ENCODE measurements around the gene RBP4. TPM values are rescaled to one million over a fixed set of nuclear protein-coding genes. Genes with fewer than 3 reads are reported as not detected.

RBP4 gene
- total and polyA plus RNA-seq, 9 of the 15 experiments (the other 6 are each of a cell fraction or from before 2014, with no cell fraction given): 0.91 TPM; not detected in 8

GRCh38 chr10:93604146-93604545 is 3.1 kb upstream of the RBP4 start:
- BruUV-seq (replicated peaks): no TSS peak

More at GRCh38 chr10:93604146-93604545, 3.1 kb upstream of the RBP4 start:
- H3K27ac ChIP-seq (ENCODE audit: extremely low read depth, low read depth, low read length): no peak overlapping the region
- TF ChIP-seq ZBTB49 (CRISPR knock-in tag; IDR thresholded peaks at IDR 0.05; ENCODE audit: borderline replicate concordance): no peak
- TF ChIP-seq NFIC (IDR thresholded peaks at IDR 0.05): peak; percentile 16; the same call in 1 of the 2 replicates
- H3K9me3 ChIP-seq (replicated peaks; ENCODE audit: control insufficient read depth, insufficient read depth, low read depth, low read length): no peaks in the 10 kb centered on the region
- no peak overlapping the region for H3K4me2 ChIP-seq (ENCODE audit: insufficient read depth, low read length)
- intact Hi-C loops (cut with micrococcal nuclease) (no loop called here), in situ Hi-C loops (cut with MboI) (no loop called here)
- H3K27me3 ChIP-seq (ENCODE audit: control insufficient read depth in 2 of 2, insufficient read depth in 2 of 2, low read length in 2 of 2): peaks cover 9 to 30% of the 10 kb centered on the region in 2 experiments; a peak in 3 of 5 replicates
- H4K20me1 ChIP-seq (replicated peaks; ENCODE audit: control insufficient read depth, insufficient read depth, low read length): no peaks in the 10 kb centered on the region
- no peaks in the 10 kb centered on the region for H3K36me3 ChIP-seq (ENCODE audit: control insufficient read depth, insufficient read depth, low read length)
- no peaks in the 10 kb centered on the region for H3K79me2 ChIP-seq (ENCODE audit: control insufficient read depth, insufficient read depth, low read length)
- no peaks in the 10 kb centered on the region for H3K9me1 ChIP-seq (ENCODE audit: control insufficient read depth, insufficient read depth, low read length)
- DNase-seq (ENCODE audit: extremely low read depth in 1 of 4, low spot score in 3 of 4) (no peak), ATAC-seq (no peak), FAIRE-seq (no peak)
- WGBS (ENCODE audit: insufficient coverage, low coverage, missing lambda C conversion rate): 13% methylated on average over 2 of the region's 2 CpGs
- ChIA-PET POLR2A (no interaction called here), CTCF (ENCODE audit: low intra/inter-chr PET ratio) (no interaction called here)
- H2AFZ ChIP-seq (ENCODE audit: low read depth, low read length): no peak overlapping the region
- H3K4me1 ChIP-seq (replicated peaks in 1 of 2; ENCODE audit: control insufficient read depth in 2 of 2, insufficient read depth in 2 of 2, low read length in 2 of 2): no peaks in the 10 kb centered on the region; a peak in 1 of 5 replicates
- no peak overlapping the region for H3K4me3 ChIP-seq
- H3K9ac ChIP-seq (ENCODE audit: insufficient read depth in 1 of 2, low read depth in 2 of 2, low read length in 2 of 2): no peak overlapping the region
